ENCODE measurements around the gene MSLN. TPM values are rescaled to one million over a fixed set of nuclear protein-coding genes. Genes with fewer than 3 reads are reported as not detected.
"Not testable (repeated sequence)": the region's sequence is repeated elsewhere in the genome, so short reads cannot be mapped to it uniquely, and the experiment has no call there.

MSLN gene
- total RNA-seq, 1 donor from 2014 or later: 0.91 TPM

- no peak overlapping the region for H3K27ac ChIP-seq (replicated peaks)
- no peaks in the 10 kb centered on the region for H3K9me3 ChIP-seq (replicated peaks)
- intact Hi-C loops (cut with micrococcal nuclease): no loop called here
- H3K27me3 ChIP-seq (ENCODE audit: low read depth): peaks cover 43% of the 10 kb centered on the region
- no peak overlapping the region for H3K4me3 ChIP-seq
- no peaks in the 10 kb centered on the region for H3K36me3 ChIP-seq
- TF ChIP-seq, protein P1, sequence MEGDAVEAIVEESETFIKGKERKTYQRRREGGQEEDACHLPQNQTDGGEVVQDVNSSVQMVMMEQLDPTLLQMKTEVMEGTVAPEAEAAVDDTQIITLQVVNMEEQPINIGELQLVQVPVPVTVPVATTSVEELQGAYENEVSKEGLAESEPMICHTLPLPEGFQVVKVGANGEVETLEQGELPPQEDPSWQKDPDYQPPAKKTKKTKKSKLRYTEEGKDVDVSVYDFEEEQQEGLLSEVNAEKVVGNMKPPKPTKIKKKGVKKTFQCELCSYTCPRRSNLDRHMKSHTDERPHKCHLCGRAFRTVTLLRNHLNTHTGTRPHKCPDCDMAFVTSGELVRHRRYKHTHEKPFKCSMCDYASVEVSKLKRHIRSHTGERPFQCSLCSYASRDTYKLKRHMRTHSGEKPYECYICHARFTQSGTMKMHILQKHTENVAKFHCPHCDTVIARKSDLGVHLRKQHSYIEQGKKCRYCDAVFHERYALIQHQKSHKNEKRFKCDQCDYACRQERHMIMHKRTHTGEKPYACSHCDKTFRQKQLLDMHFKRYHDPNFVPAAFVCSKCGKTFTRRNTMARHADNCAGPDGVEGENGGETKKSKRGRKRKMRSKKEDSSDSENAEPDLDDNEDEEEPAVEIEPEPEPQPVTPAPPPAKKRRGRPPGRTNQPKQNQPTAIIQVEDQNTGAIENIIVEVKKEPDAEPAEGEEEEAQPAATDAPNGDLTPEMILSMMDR (IDR thresholded peaks at IDR 0.05; ENCODE audit: borderline replicate concordance): no peak
- DNase-seq: no peak
- H3K4me1 ChIP-seq: no peaks in the 10 kb centered on the region
Measured at GRCh38 chr16:770411-770810, 9.9 kb downstream of the MSLN start.

- peaks cover 62% of the 10 kb centered on the region for H3K27me3 ChIP-seq (ENCODE audit: low read depth)
Measured at GRCh38 chr16:772959-773358, 12.4 kb downstream of the MSLN start.

DNA sequence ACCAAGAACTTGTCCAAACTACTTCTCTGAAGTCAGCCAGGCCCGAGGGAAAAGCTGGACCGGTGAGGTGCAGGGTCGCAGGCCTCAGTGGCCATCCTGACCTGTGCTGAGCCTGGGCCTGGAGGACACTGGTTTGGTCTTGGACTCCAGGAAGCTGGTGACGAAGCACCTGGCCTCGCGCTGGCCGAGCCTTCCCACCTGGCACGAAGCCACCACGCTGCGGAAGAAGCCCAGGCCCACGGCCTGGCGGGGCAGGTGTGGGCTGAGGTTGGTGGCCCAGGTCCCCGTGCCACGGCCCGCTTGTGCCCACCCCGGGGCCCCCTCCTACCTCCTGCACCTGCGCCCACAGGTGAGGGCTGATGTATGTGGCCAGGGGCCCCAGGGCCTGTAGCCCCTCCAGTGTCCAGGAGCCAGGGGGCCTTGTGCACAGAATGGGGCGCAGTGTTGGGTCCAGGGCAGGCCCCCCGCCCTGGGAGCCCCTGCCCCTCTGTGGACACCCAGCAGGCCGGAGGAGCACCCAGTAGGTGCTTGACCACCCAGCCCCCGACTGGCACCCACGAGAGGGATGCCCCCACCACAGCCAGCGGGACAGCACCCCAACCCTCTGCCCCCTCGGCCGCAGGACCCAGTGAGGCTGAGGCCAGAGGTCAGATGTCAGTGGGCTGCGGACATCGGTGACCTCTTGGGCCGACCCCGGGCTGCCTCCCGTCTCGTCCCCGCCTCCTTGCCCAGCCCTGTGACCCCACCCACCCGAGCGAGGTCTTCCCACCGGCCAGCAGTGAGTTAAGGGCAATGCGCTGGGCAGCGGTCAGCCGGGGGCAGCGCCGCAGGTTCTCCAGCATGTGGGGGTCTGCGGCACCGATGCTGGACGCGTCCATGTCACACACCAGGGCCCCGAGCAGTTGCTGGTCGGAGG is 13.8 kb downstream of the MSLN start:
- Histone ChIP-seq H3K4me1 (no peaks in the 10 kb centered on the region), H3K4me3 (no peak overlapping the region), H3K27ac (replicated peaks) (no peak overlapping the region), H3K27me3 (ENCODE audit: low read depth) (peaks cover 65% of the 10 kb centered on the region), H3K36me3 (no peaks in the 10 kb centered on the region), H3K9me3 (replicated peaks) (no peaks in the 10 kb centered on the region)
- no peak for DNase-seq
- intact Hi-C loops (cut with micrococcal nuclease): no loop called here
- TF ChIP-seq, protein P1 (IDR thresholded peaks at IDR 0.05; ENCODE audit: borderline replicate concordance): no peak

More at GRCh38 chr16:772959-773358, 12.4 kb downstream of the MSLN start:
- no peak overlapping the region for H3K27ac ChIP-seq (replicated peaks)
- H3K4me3 ChIP-seq: no peak overlapping the region
- no peak for DNase-seq
- intact Hi-C loops (cut with micrococcal nuclease): no loop called here
- TF ChIP-seq, protein P1 (IDR thresholded peaks at IDR 0.05; ENCODE audit: borderline replicate concordance): no peak
- no peaks in the 10 kb centered on the region for H3K4me1 ChIP-seq
- H3K9me3 ChIP-seq (replicated peaks): no peaks in the 10 kb centered on the region
- H3K36me3 ChIP-seq: no peaks in the 10 kb centered on the region

GRCh38 chr16:775236-775796 is 14.8 kb downstream of the MSLN start:
- Histone ChIP-seq H3K27me3 (ENCODE audit: low read depth) (peaks cover 65% of the 10 kb centered on the region), H3K4me1 (no peaks in the 10 kb centered on the region), H3K9me3 (replicated peaks) (no peaks in the 10 kb centered on the region), H3K27ac (replicated peaks) (no peak overlapping the region), H3K4me3 (no peak overlapping the region), H3K36me3 (no peaks in the 10 kb centered on the region)
- TF ChIP-seq, protein P1 (IDR thresholded peaks at IDR 0.05; ENCODE audit: borderline replicate concordance): no peak
- DNase-seq: no peak
- intact Hi-C loops (cut with micrococcal nuclease): no loop called here

DNA sequence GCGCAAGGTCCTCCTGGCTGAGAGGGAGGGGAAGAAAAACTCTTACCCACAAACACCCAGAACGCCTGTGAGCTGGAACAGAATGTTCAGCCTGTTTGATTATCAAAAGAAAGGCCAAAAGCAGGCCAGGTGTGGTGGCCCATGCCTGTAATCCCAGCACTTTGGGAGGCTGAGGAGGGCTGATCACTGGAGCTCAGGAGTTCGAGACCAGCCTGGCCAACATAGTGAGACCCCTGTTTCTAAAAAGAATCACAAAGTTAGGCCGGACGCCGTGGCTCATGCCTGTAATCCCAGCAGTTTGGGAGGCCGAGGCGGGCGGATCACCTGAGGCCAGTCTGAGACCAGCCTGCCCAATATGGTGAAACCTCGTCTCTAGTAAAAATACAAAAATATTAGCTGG is 15.8 kb downstream of the MSLN start:
- DNase-seq; H3K9me3 ChIP-seq (replicated peaks); H3K4me1 ChIP-seq; H3K36me3 ChIP-seq; H3K4me3 ChIP-seq; intact Hi-C loops (cut with micrococcal nuclease); H3K27ac ChIP-seq (replicated peaks): not testable (repeated sequence)
- peaks cover 72% of the 10 kb centered on the region for H3K27me3 ChIP-seq (ENCODE audit: low read depth)

GRCh38 chr16:776824-777223 is 16.3 kb downstream of the MSLN start:
- no peak overlapping the region for H3K4me3 ChIP-seq
- H3K9me3 ChIP-seq (replicated peaks): no peaks in the 10 kb centered on the region
- TF ChIP-seq, protein P1 (IDR thresholded peaks at IDR 0.05; ENCODE audit: borderline replicate concordance): no peak
- H3K27ac ChIP-seq (replicated peaks): no peak overlapping the region
- no peaks in the 10 kb centered on the region for H3K36me3 ChIP-seq
- no peaks in the 10 kb centered on the region for H3K4me1 ChIP-seq
- intact Hi-C loops (cut with micrococcal nuclease): no loop called here
- H3K27me3 ChIP-seq (ENCODE audit: low read depth): peaks cover 78% of the 10 kb centered on the region
- DNase-seq: no peak
